Dermis blood vessel endothelial cell (primary cell): Measurements from ENCODE around the gene SLC49A3. TPM values are rescaled to one million over a fixed set of nuclear protein-coding genes. Genes with fewer than 3 reads are reported as not detected.
A peak's percentile ranks its signal among the peaks of the same experiment; 100 is the strongest.
"Not testable (repeated sequence)": the region's sequence is repeated elsewhere in the genome, so short reads cannot be mapped to it uniquely, and the experiment has no call there.

Source experiments
- DNase-seq: peaks from one replicate; pipeline ENCODE4 v3.0.0; 2010
- total RNA-seq: library from RNA; depleted of rRNA; stranded (reverse); fragments of >200 nt; gene quantifications from 2 replicates; pipeline ENCODE4 v1.2.3, GENCODE V29; 2014

SLC49A3 gene
- total RNA-seq, result 9.9 and 10.6 TPM in 2 replicates

- DNase-seq, result peak; percentile 22
These were observed at the start of gene SLC49A3 for GRCh38 chr4:688854-689681. TSS of gene SLC49A3 (minus strand) at chr4:689151. CDS start at chr4:689127, 24 bp downstream.

DNA sequence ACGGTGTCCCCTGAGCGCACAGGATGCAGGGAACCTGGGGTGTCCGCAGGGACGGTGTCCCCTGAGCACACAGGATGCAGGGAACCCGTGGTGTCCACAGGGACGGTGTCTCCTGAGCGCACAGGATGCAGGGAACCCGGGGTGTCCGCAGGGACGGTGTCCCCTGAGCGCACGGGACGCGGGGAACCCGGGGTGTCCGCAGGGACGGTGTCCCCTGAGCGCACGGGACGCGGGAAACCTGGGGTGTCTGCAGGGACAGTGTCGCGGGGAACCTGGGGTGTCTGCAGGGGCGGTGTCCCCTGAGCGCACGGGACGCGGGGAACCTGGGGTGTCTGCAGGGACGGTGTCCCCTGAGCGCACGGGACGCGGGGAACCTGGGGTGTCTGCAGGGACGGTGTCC is 47.6 kb upstream of the SLC49A3 start:
- not testable (repeated sequence) for DNase-seq

DNA sequence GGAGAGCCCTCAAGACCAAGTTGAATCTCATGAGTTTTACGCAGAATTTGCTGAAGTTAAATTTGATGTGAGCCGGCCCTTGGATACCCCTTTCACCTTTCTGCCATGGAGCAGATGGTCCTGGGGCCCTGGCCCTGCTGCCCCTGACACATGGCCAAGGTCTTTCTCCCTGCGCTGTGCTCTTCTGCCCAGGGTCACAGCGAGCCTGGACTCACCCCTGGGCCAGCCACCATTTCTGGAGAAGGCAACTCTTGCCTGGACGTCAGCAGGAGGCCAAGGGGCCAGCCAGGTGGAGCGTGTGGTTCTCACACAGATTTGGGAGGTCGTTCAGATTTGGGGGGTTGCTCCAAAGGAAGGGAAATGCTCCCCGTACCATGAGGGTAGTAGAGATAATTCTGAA is 46.6 kb upstream of the SLC49A3 start:
- DNase-seq, result no peak

DNA sequence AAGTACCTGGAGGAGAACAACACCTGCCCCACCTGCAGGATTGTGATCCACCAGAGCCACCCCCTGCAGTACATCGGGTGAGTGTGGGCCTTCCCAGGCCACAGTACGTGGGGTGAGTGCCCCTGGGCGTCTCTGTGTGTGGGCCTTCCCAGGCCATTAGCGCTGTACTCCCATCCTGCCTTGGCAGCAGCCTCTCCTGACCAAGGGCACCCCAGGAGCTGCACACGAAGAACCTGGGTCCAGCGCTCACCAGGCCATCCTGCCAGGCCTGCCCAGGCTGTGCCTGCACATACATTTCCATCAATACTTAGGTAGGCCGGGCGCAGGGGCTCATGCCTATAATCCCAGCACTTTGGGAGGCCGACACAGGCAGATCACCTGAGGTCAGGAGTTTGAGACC is 46.0 kb upstream of the SLC49A3 start:
- DNase-seq, result no peak

DNA sequence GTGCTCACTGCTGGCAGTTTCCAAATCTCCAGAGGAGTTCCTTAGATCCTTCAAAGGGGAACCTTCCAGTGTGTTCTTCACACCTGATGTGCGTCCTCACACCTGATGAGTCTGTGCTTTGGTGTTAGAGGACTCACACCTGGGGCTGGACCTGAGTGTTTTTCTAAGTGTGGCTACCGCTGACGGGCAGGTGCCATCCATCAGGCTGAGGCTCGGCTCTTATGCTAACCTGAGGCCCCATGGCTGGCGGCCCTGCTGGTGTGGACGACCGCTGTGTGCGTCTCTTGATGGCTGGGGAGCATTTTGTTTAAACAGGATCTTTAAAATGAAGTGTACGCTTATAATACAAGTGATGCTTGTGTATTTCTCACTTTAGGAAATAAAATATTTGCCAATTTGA is 45.1 kb upstream of the SLC49A3 start:
- no peak for DNase-seq

DNA sequence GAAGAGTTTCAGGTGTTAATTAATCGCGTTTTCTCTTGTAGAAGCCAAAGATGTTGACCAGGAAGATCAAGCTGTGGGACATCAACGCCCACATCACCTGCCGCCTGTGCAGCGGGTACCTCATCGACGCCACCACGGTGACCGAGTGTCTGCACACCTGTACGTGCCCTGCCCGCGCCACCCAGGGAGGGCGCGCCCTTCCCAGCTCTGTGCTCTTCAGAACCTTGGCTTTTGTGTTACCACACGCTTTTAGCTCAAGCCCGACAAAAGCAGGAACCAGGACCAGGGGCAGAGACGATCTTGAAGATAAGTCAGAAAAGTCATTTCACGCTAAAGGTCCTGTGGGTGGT is 44.7 kb upstream of the SLC49A3 start:
- DNase-seq, result no peak

- DNase-seq, result no peak
These were observed 44.1 kb upstream of the SLC49A3 start for GRCh38 chr4:732911-733630.

DNA sequence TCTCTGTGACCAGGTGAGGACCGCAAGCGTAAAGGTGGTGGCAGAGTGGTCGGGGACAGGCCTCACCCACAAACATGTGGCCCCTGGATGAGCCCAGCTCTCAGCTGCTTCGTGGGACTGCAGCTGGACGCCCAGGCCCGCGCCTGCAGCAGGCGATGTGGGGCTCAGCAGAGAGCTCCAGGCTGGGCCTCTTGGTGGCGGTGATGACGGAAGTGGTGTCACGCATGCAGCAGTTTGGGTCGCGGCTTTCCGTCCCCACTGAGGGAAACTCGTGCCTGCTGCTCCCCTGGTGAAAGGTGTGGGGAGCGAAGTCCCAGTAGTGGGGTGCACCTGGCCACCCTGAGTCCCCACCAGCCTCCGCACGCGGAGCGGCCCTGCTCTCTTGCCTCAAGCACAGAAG is 43.5 kb upstream of the SLC49A3 start:
- DNase-seq, result no peak

DNA sequence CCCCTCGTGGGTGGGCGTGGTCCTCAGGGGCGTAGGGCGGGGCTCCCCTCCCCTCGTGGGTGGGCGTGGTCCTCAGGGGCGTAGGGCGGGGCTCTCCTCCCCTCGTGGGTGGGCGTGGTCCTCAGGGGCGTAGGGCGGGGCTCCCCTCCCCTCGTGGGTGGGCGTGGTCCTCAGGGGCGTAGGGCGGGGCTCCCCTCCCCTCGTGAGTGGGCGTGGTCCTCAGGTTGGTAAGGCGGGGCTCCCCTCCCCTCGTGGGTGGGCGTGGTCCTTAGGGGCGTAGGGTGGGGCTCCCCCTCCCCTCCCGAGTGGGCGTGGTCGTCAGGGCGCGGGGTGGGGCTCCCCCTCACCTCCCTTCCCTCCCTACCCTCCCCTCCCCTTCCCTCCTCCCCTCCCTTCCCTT is 43.0 kb upstream of the SLC49A3 start:
- DNase-seq, result not testable (repeated sequence)

- DNase-seq, result not testable (repeated sequence)
These were observed 42.3 kb upstream of the SLC49A3 start for GRCh38 chr4:730946-731904.

- DNase-seq, result no peak
These were observed 41.6 kb upstream of the SLC49A3 start for GRCh38 chr4:730511-730910.

DNA sequence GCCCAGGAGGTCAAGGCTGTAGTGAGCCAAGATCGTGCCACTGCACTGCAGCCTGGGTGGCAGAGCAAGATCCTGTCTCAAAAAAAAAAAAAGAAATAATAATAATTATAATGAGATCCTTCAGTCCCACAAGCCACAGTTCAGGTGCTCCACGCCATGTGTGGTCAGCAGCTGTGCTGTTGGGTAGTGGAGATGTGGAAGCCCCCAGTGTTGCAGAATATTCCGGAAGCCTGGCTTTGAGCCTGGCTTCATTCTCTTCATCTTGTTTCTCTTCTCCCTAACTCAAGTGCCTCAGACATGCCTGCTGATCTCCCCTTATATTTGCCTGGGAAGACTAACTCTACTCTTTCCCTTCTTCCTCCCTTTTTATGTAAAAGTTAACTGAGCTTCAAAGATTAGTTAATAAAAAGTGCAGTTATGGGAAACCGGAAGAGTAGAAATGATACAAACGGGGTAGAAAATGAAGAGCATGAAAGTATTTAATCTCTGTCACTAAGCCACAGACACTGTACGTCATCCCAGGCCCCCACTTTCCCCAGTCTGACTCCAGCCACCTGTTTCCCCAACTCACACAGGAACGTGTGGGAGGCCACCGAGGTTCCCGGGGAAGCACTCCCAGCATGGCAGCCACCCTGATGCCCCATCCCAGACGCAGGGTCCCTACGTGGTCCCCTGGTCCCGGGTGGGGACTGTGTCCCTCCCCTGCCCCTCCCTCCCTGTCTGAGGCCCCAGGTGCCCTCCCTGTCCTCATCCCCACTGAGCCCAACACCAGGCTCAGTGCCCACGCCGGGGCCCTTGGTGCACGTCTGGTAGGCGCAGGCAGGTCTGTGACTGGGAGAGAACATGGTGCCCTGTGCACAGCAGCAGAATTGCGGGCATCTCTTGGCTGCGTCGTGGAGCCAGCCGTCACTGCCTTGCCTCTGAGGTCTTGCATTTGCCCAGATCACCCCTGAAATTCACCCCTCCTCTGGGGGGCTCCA is 40.7 kb upstream of the SLC49A3 start:
- no peak for DNase-seq

- no peak for DNase-seq
These were observed 38.6 kb upstream of the SLC49A3 start for GRCh38 chr4:727576-727975.

- DNase-seq, result no peak
These were observed 37.9 kb upstream of the SLC49A3 start for GRCh38 chr4:726838-727237.

GRCh38 chr4:726235-726787 is 37.4 kb upstream of the SLC49A3 start:
- no peak for DNase-seq

GRCh38 chr4:725391-726234 is 36.7 kb upstream of the SLC49A3 start:
- DNase-seq, result no peak

- no peak for DNase-seq
These were observed 35.0 kb upstream of the SLC49A3 start for GRCh38 chr4:723751-724530.

- DNase-seq, result no peak
These were observed 34.0 kb upstream of the SLC49A3 start for GRCh38 chr4:722851-723360.

DNA sequence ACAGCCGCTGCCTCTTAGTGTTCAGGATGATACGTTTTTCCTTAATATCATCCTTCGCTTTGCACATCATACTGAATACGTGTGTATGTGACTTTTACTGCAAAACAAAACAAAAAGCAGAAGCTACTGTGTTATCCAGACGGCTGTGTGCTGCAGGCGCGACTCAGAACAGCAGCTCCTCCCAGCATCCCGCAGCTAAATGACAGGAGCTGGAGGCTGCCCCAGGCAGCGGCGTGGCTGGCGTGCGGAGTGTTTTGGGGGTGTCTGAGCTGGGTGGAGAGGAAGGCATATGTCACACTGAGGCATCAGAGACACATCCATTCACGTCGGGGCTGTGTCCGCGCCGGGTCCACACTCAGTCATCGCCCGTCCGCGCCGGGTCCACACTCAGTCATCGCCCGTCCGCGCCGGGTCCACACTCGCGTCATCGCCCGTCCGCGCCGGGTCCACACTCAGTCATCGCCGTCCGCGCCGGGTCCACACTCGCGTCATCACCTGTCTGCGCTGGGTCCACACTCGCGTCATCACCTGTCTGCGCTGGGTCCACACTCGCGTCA is 33.3 kb upstream of the SLC49A3 start:
- no peak for DNase-seq
